ENCODE measurements around the gene SCRN2. TPM values are rescaled to one million over a fixed set of nuclear protein-coding genes. Genes with fewer than 3 reads are reported as not detected.

Gene SCRN2
- total and polyA plus RNA-seq, 4 experiments from 2014 or later = 15.7 to 30.5 (median 23.0) TPM

- Mint-ChIP-seq H3K4me1 (no peaks in the 10 kb centered on the region), H3K36me3 (no peaks in the 10 kb centered on the region), H3K27me3 (peaks cover 31 to 39% of the 10 kb centered on the region in 2 donors), H3K9me3 (peaks cover 0 to 1% (median 0%) of the 10 kb centered on the region in 8 donors), H3K4me3 (no peak overlapping the region), H3K27ac (no peak overlapping the region)
- no peaks in the 10 kb centered on the region for H3K36me3 ChIP-seq (ENCODE audit: insufficient read depth, low read length)
- CTCF ChIA-PET (ENCODE audit: partially characterized antibody) = interaction anchor here (0.8 kb wide), 1 partner anchor 24 kb away, joined by 3 read pairs; no protein-coding TSS in a partner anchor
- POLR2A ChIA-PET (ENCODE audit: partially characterized antibody) = interaction anchor here (1.2 kb wide), 1 partner anchor 18 kb away, joined by 3 read pairs; no protein-coding TSS in a partner anchor
- H3K4me3 ChIP-seq (ENCODE audit: low read length in 2 of 2) = no peak overlapping the region
- no peak overlapping the region for H3K27ac ChIP-seq (ENCODE audit: low read depth, low read length)
- intact Hi-C loops (cut with micrococcal nuclease) = no loop called here
- no peak for DNase-seq
- no peaks in the 10 kb centered on the region for H3K4me1 ChIP-seq (ENCODE audit: insufficient read depth, low read length)
- no peaks in the 10 kb centered on the region for H3K9me3 ChIP-seq (ENCODE audit: control insufficient read depth in 1 of 2, low read length in 2 of 2)
- H3K27me3 ChIP-seq (ENCODE audit: insufficient read depth, low read length) = no peaks in the 10 kb centered on the region
Measured at GRCh38 chr17:47872019-47872650, 31.1 kb upstream of the SCRN2 start.

GRCh38 chr17:47871048-47871447 is 30.0 kb upstream of the SCRN2 start:
- Mint-ChIP-seq H3K4me1 (peaks cover 0 to 1% (median 0%) of the 10 kb centered on the region in 4 donors), H3K27me3 (peaks cover 34 to 38% of the 10 kb centered on the region in 2 donors), H3K4me3 (no peak overlapping the region), H3K27ac (no peak overlapping the region), H3K9me3 (peaks cover 0 to 1% (median 0%) of the 10 kb centered on the region in 8 donors), H3K36me3 (no peaks in the 10 kb centered on the region)
- Histone ChIP-seq H3K27me3 (ENCODE audit: insufficient read depth, low read length) (no peaks in the 10 kb centered on the region), H3K9me3 (ENCODE audit: control insufficient read depth in 1 of 2, low read length in 2 of 2) (no peaks in the 10 kb centered on the region), H3K4me1 (ENCODE audit: insufficient read depth, low read length) (no peaks in the 10 kb centered on the region), H3K27ac (ENCODE audit: low read depth, low read length) (no peak overlapping the region), H3K4me3 (ENCODE audit: low read length in 2 of 2) (no peak overlapping the region), H3K36me3 (ENCODE audit: insufficient read depth, low read length) (no peaks in the 10 kb centered on the region)
- intact Hi-C loops (cut with micrococcal nuclease) = no loop called here
- no peak for DNase-seq
- POLR2A ChIA-PET (ENCODE audit: partially characterized antibody) = no interaction called here
- CTCF ChIA-PET (ENCODE audit: partially characterized antibody) = no interaction called here

GRCh38 chr17:47870056-47870455 is 29.0 kb upstream of the SCRN2 start:
- Mint-ChIP-seq H3K27me3 (peaks cover 30 to 33% of the 10 kb centered on the region in 2 donors), H3K4me3 (no peak overlapping the region), H3K4me1 (peaks cover 0 to 4% (median 2%) of the 10 kb centered on the region in 4 donors), H3K36me3 (no peaks in the 10 kb centered on the region), H3K27ac (no peak overlapping the region), H3K9me3 (peaks cover 0 to 1% (median 0%) of the 10 kb centered on the region in 8 donors)
- no peak overlapping the region for H3K27ac ChIP-seq (ENCODE audit: low read depth, low read length)
- H3K9me3 ChIP-seq (ENCODE audit: control insufficient read depth in 1 of 2, low read length in 2 of 2) = no peaks in the 10 kb centered on the region
- DNase-seq = no peak
- intact Hi-C loops (cut with micrococcal nuclease) = no loop called here
- H3K4me1 ChIP-seq (ENCODE audit: insufficient read depth, low read length) = peaks cover 3% of the 10 kb centered on the region
- H3K36me3 ChIP-seq (ENCODE audit: insufficient read depth, low read length) = no peaks in the 10 kb centered on the region
- H3K4me3 ChIP-seq (ENCODE audit: low read length in 2 of 2) = no peak overlapping the region
- ChIA-PET CTCF (ENCODE audit: partially characterized antibody) (no interaction called here), POLR2A (ENCODE audit: partially characterized antibody) (no interaction called here)
- no peaks in the 10 kb centered on the region for H3K27me3 ChIP-seq (ENCODE audit: insufficient read depth, low read length)

GRCh38 chr17:47869114-47869513 is 28.0 kb upstream of the SCRN2 start:
- Histone ChIP-seq H3K27ac (ENCODE audit: low read depth, low read length) (no peak overlapping the region), H3K36me3 (ENCODE audit: insufficient read depth, low read length) (no peaks in the 10 kb centered on the region), H3K9me3 (ENCODE audit: control insufficient read depth in 1 of 2, low read length in 2 of 2) (no peaks in the 10 kb centered on the region), H3K4me1 (ENCODE audit: insufficient read depth, low read length) (peaks cover 9% of the 10 kb centered on the region), H3K27me3 (ENCODE audit: insufficient read depth, low read length) (no peaks in the 10 kb centered on the region), H3K4me3 (ENCODE audit: low read length in 2 of 2) (no peak overlapping the region)
- DNase-seq = no peak
- POLR2A ChIA-PET (ENCODE audit: partially characterized antibody) = no interaction called here
- Mint-ChIP-seq H3K27me3 (peaks cover 26 to 32% of the 10 kb centered on the region in 2 donors), H3K4me3 (no peak overlapping the region), H3K9me3 (peaks cover 0 to 1% (median 0%) of the 10 kb centered on the region in 8 donors), H3K27ac (no peak overlapping the region), H3K4me1 (peaks cover 0 to 10% (median 6%) of the 10 kb centered on the region in 4 donors), H3K36me3 (no peaks in the 10 kb centered on the region)
- intact Hi-C loops (cut with micrococcal nuclease) = no loop called here
- CTCF ChIA-PET (ENCODE audit: partially characterized antibody) = no interaction called here

- H3K4me3 Mint-ChIP-seq = no peak overlapping the region
- intact Hi-C loops (cut with micrococcal nuclease) = no loop called here
- H3K27me3 ChIP-seq (ENCODE audit: insufficient read depth, low read length) = no peaks in the 10 kb centered on the region
- no peaks in the 10 kb centered on the region for H3K9me3 Mint-ChIP-seq
- no peak overlapping the region for H3K27ac ChIP-seq (ENCODE audit: low read depth, low read length)
- ChIA-PET CTCF (ENCODE audit: partially characterized antibody) (no interaction called here), POLR2A (ENCODE audit: partially characterized antibody) (no interaction called here)
- H3K4me1 Mint-ChIP-seq = peaks cover 0 to 12% (median 8%) of the 10 kb centered on the region in 4 donors
- H3K27ac Mint-ChIP-seq = no peak overlapping the region
- H3K36me3 ChIP-seq (ENCODE audit: insufficient read depth, low read length) = no peaks in the 10 kb centered on the region
- H3K4me3 ChIP-seq (ENCODE audit: low read length in 2 of 2) = no peak overlapping the region
- no peaks in the 10 kb centered on the region for H3K36me3 Mint-ChIP-seq
- DNase-seq = no peak
- H3K4me1 ChIP-seq (ENCODE audit: insufficient read depth, low read length) = peaks cover 11% of the 10 kb centered on the region
- H3K27me3 Mint-ChIP-seq = peaks cover 20 to 24% of the 10 kb centered on the region in 2 donors
- no peaks in the 10 kb centered on the region for H3K9me3 ChIP-seq (ENCODE audit: control insufficient read depth in 1 of 2, low read length in 2 of 2)
Measured at GRCh38 chr17:47867813-47868533, 26.9 kb upstream of the SCRN2 start.

GRCh38 chr17:47866941-47867340 is 25.9 kb upstream of the SCRN2 start:
- peaks cover 18% of the 10 kb centered on the region for H3K4me1 ChIP-seq (ENCODE audit: insufficient read depth, low read length)
- H3K27ac Mint-ChIP-seq = no peak overlapping the region
- no peak for DNase-seq
- H3K27me3 ChIP-seq (ENCODE audit: insufficient read depth, low read length) = no peaks in the 10 kb centered on the region
- intact Hi-C loops (cut with micrococcal nuclease) = no loop called here
- no peaks in the 10 kb centered on the region for H3K9me3 ChIP-seq (ENCODE audit: control insufficient read depth in 1 of 2, low read length in 2 of 2)
- POLR2A ChIA-PET (ENCODE audit: partially characterized antibody) = interaction anchor here (0.6 kb wide), 1 partner anchor 29 kb away, joined by 3 read pairs; no protein-coding TSS in a partner anchor
- H3K9me3 Mint-ChIP-seq = no peaks in the 10 kb centered on the region
- H3K27ac ChIP-seq (ENCODE audit: low read depth, low read length) = no peak overlapping the region
- H3K36me3 ChIP-seq (ENCODE audit: insufficient read depth, low read length) = no peaks in the 10 kb centered on the region
- peaks cover 0 to 18% (median 14%) of the 10 kb centered on the region in 4 donors for H3K4me1 Mint-ChIP-seq
- H3K4me3 ChIP-seq (ENCODE audit: low read length in 2 of 2) = no peak overlapping the region
- no peaks in the 10 kb centered on the region for H3K36me3 Mint-ChIP-seq
- peaks cover 17 to 22% of the 10 kb centered on the region in 2 donors for H3K27me3 Mint-ChIP-seq
- CTCF ChIA-PET (ENCODE audit: partially characterized antibody) = no interaction called here
- H3K4me3 Mint-ChIP-seq = no peak overlapping the region

GRCh38 chr17:47864791-47865216 is 23.7 kb upstream of the SCRN2 start:
- Mint-ChIP-seq H3K27me3 (peaks cover 7 to 13% of the 10 kb centered on the region in 2 donors), H3K36me3 (no peaks in the 10 kb centered on the region), H3K4me1 (peaks cover 0 to 18% (median 14%) of the 10 kb centered on the region in 4 donors), H3K4me3 (no peak overlapping the region), H3K27ac (peak overlapping the region in 1 of 7 donors; percentile 37), H3K9me3 (no peaks in the 10 kb centered on the region)
- Histone ChIP-seq H3K9me3 (ENCODE audit: control insufficient read depth in 1 of 2, low read length in 2 of 2) (no peaks in the 10 kb centered on the region), H3K4me1 (ENCODE audit: insufficient read depth, low read length) (peaks cover 18% of the 10 kb centered on the region), H3K36me3 (ENCODE audit: insufficient read depth, low read length) (no peaks in the 10 kb centered on the region), H3K27ac (ENCODE audit: low read depth, low read length) (no peak overlapping the region), H3K27me3 (ENCODE audit: insufficient read depth, low read length) (no peaks in the 10 kb centered on the region), H3K4me3 (ENCODE audit: low read length in 2 of 2) (no peak overlapping the region)
- ChIA-PET CTCF (ENCODE audit: partially characterized antibody) (interaction anchor here (1.4 to 2.1 kb wide), 2 partner anchors 15 to 23 kb away, joined by 3 to 8 read pairs; partner anchors contain the start of gene SCRN2), POLR2A (ENCODE audit: partially characterized antibody) (interaction anchor here (0.9 kb wide), 3 partner anchors 17 to 24 kb away, joined by 3 read pairs; partner anchors contain the start of gene SCRN2)
- DNase-seq = no peak
- intact Hi-C loops (cut with micrococcal nuclease) = no loop called here

Measured in CD4-positive, alpha-beta memory T cell (primary cell).